ENCODE data around the gene PKMYT1. TPM values are rescaled to one million over a fixed set of nuclear protein-coding genes. Genes with fewer than 3 reads are reported as not detected.

Gene PKMYT1
- polyA plus RNA-seq, 1 donor from 2014 or later, result 2.9 TPM

DNA sequence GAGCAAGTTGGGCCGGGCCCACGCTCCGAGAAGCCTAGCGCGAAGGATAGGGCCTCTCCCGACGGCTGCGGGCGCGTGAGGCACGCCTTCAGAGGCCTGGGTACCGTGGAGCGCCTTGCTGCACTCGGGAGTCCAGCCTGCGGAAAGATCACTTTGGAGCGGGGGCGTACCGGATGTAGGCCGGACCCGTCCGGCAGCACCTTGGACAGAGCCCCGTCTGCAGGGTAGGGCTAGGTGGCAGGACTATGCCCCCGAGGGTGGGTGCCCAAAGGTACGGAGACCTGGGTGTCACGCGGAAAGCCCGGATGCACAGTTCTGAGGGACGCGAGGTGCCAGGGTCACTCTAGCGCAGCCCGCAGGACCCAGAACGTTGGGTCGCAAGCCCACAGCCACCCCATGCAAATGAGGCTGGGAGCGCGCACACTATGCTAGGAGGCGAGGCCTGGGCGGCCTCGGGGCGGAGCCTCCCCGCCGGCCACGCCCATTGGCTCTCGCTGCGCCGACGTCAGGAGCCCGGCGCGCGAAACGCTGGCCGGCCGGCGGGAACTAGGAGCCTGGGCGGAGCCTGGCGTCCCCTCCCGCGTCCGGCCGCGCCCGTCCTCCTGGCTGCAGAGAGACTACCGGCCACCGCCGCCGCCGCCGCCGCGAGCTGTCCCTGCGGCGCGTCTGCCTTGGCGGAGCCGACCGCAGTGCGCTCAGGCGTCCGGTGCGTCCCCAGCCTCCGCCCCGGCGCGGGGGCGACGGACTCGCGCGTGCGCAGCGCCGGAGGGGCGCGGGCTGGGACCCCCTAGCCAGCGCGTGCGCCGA, 11.3 kb downstream of the PKMYT1 start, which contains the start of gene PAQR4:
PAQR4 (plus strand) TSS at position 611 of the 807 bp plus-strand sequence. CDS start 327 bp downstream, outside the sequence.
- Histone ChIP-seq H3K79me2 (replicated peaks; ENCODE audit: insufficient read depth, low read length) (no peaks in the 10 kb centered on the region), H3K4me2 (ENCODE audit: low read length) (peak within 1 kb of the TSS; percentile 76), H3K36me3 (ENCODE audit: insufficient read depth, low read length) (no peaks in the 10 kb centered on the region), H3K9me3 (ENCODE audit: low read length) (no peaks in the 10 kb centered on the region), H3F3A (ENCODE audit: insufficient read depth, low read length, poor library complexity, severe bottlenecking) (no peaks in the 10 kb centered on the region), H3K27me3 (ENCODE audit: insufficient read depth, low read depth, low read length) (peaks cover 43% of the 10 kb centered on the region), H3K9ac (ENCODE audit: low read length) (peak within 1 kb of the TSS; percentile 83), H2AFZ (ENCODE audit: low read depth, low read length) (no peak within 1 kb of the TSS), H4K20me1 (ENCODE audit: insufficient read depth) (no peaks in the 10 kb centered on the region), H3K27ac (ENCODE audit: low read length) (peak within 1 kb of the TSS; percentile 31), H3K9me2 (ENCODE audit: insufficient read depth, low read length) (no peaks in the 10 kb centered on the region), H3K4me3 (ENCODE audit: low read length) (peak within 1 kb of the TSS; percentile 98)
- peak; percentile 81 for TF ChIP-seq MXI1 (conservative IDR thresholded peaks at IDR 0.05; ENCODE audit: poor library complexity, severe bottlenecking)
- no peak for TF ChIP-seq RAD21 (conservative IDR thresholded peaks at IDR 0.05)
- TF ChIP-seq POLR2AphosphoS5 (IDR thresholded peaks at IDR 0.05), result peak; percentile 63
- TF ChIP-seq EP300 (conservative IDR thresholded peaks at IDR 0.05; ENCODE audit: poor library complexity, severe bottlenecking), result peak; percentile 56
- TF ChIP-seq EZH2 (IDR thresholded peaks at IDR 0.05; ENCODE audit: borderline replicate concordance, insufficient read depth, low read length, poor library complexity, severe bottlenecking), result no peak

DNA sequence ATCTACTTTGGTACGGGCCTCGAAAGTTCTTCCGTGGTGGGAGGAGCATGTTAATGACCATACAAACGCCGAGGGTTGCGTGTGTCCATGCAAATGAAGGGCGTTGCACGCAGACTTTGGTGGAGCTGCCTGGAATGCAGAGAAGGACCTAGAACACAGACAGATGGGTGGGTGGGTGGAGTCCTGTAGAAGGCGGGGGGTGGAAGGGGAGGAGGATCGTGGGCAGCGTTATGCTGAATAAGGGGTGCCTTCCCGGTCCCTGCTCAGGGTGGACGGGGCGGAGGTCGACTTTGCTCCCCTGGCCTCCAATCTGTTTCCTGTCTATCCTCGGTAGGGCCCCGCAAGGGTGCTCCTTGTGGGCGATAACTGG, 11.9 kb downstream of the PKMYT1 start:
- no peak overlapping the region for H2AFZ ChIP-seq (ENCODE audit: low read depth, low read length)
- TF ChIP-seq EZH2 (IDR thresholded peaks at IDR 0.05; ENCODE audit: borderline replicate concordance, insufficient read depth, low read length, poor library complexity, severe bottlenecking) (no peak), RAD21 (conservative IDR thresholded peaks at IDR 0.05) (no peak)
- no peaks in the 10 kb centered on the region for H3F3A ChIP-seq (ENCODE audit: insufficient read depth, low read length, poor library complexity, severe bottlenecking)
- no peak overlapping the region for H3K4me2 ChIP-seq (ENCODE audit: low read length)
- no peaks in the 10 kb centered on the region for H3K36me3 ChIP-seq (ENCODE audit: insufficient read depth, low read length)
- peak overlapping the region; percentile 83 for H3K9ac ChIP-seq (ENCODE audit: low read length)
- H3K9me2 ChIP-seq (ENCODE audit: insufficient read depth, low read length), result no peaks in the 10 kb centered on the region
- peaks cover 49% of the 10 kb centered on the region for H3K27me3 ChIP-seq (ENCODE audit: insufficient read depth, low read depth, low read length)
- H3K27ac ChIP-seq (ENCODE audit: low read length), result no peak overlapping the region
- no peaks in the 10 kb centered on the region for H3K79me2 ChIP-seq (replicated peaks; ENCODE audit: insufficient read depth, low read length)
- peak overlapping the region; percentile 98 for H3K4me3 ChIP-seq (ENCODE audit: low read length)
- H3K9me3 ChIP-seq (ENCODE audit: low read length), result no peaks in the 10 kb centered on the region
- no peaks in the 10 kb centered on the region for H4K20me1 ChIP-seq (ENCODE audit: insufficient read depth)

DNA sequence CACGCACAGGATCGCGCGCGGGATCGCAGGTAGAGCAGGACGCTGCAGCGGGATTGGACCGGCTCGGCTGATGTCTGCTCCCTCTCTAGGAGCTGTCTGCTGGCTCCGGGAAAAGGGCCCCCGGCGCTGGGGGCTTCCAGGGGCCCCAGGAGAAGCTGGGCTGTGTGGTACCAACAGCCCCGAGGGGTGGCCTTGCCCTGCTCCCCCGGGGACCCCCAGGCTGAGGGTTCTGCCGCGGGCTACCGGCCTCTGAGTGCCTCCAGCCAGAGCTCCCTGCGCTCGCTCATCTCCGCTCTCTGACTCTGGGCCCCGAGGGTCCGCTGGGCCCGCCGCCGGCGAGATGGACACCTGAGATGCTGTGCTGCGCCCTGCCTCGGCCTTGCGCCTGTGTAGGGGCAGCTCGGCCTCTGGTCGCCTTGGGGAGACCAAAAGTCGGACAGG, 12.5 kb downstream of the PKMYT1 start:
- Histone ChIP-seq H2AFZ (ENCODE audit: low read depth, low read length) (no peak overlapping the region), H3F3A (ENCODE audit: insufficient read depth, low read length, poor library complexity, severe bottlenecking) (no peaks in the 10 kb centered on the region), H4K20me1 (ENCODE audit: insufficient read depth) (no peaks in the 10 kb centered on the region), H3K27me3 (ENCODE audit: insufficient read depth, low read depth, low read length) (peaks cover 55% of the 10 kb centered on the region), H3K36me3 (ENCODE audit: insufficient read depth, low read length) (no peaks in the 10 kb centered on the region), H3K27ac (ENCODE audit: low read length) (no peak overlapping the region), H3K9me2 (ENCODE audit: insufficient read depth, low read length) (no peaks in the 10 kb centered on the region), H3K79me2 (replicated peaks; ENCODE audit: insufficient read depth, low read length) (no peaks in the 10 kb centered on the region), H3K9me3 (ENCODE audit: low read length) (no peaks in the 10 kb centered on the region), H3K4me2 (ENCODE audit: low read length) (no peak overlapping the region), H3K9ac (ENCODE audit: low read length) (no peak overlapping the region), H3K4me3 (ENCODE audit: low read length) (no peak overlapping the region)
- TF ChIP-seq EZH2 (IDR thresholded peaks at IDR 0.05; ENCODE audit: borderline replicate concordance, insufficient read depth, low read length, poor library complexity, severe bottlenecking) (no peak), RAD21 (conservative IDR thresholded peaks at IDR 0.05) (no peak), EP300 (conservative IDR thresholded peaks at IDR 0.05; ENCODE audit: poor library complexity, severe bottlenecking) (no peak), SMC3 (conservative IDR thresholded peaks at IDR 0.05; ENCODE audit: poor library complexity) (no peak), TAF1 (IDR thresholded peaks at IDR 0.05; ENCODE audit: low read depth) (no peak), MXI1 (conservative IDR thresholded peaks at IDR 0.05; ENCODE audit: poor library complexity, severe bottlenecking) (no peak), POLR2AphosphoS5 (IDR thresholded peaks at IDR 0.05) (no peak)
- TF ChIP-seq, protein P1, sequence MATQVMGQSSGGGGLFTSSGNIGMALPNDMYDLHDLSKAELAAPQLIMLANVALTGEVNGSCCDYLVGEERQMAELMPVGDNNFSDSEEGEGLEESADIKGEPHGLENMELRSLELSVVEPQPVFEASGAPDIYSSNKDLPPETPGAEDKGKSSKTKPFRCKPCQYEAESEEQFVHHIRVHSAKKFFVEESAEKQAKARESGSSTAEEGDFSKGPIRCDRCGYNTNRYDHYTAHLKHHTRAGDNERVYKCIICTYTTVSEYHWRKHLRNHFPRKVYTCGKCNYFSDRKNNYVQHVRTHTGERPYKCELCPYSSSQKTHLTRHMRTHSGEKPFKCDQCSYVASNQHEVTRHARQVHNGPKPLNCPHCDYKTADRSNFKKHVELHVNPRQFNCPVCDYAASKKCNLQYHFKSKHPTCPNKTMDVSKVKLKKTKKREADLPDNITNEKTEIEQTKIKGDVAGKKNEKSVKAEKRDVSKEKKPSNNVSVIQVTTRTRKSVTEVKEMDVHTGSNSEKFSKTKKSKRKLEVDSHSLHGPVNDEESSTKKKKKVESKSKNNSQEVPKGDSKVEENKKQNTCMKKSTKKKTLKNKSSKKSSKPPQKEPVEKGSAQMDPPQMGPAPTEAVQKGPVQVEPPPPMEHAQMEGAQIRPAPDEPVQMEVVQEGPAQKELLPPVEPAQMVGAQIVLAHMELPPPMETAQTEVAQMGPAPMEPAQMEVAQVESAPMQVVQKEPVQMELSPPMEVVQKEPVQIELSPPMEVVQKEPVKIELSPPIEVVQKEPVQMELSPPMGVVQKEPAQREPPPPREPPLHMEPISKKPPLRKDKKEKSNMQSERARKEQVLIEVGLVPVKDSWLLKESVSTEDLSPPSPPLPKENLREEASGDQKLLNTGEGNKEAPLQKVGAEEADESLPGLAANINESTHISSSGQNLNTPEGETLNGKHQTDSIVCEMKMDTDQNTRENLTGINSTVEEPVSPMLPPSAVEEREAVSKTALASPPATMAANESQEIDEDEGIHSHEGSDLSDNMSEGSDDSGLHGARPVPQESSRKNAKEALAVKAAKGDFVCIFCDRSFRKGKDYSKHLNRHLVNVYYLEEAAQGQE (IDR thresholded peaks at IDR 0.05; ENCODE audit: borderline replicate concordance), result no peak
- TF ChIP-seq, protein P2, sequence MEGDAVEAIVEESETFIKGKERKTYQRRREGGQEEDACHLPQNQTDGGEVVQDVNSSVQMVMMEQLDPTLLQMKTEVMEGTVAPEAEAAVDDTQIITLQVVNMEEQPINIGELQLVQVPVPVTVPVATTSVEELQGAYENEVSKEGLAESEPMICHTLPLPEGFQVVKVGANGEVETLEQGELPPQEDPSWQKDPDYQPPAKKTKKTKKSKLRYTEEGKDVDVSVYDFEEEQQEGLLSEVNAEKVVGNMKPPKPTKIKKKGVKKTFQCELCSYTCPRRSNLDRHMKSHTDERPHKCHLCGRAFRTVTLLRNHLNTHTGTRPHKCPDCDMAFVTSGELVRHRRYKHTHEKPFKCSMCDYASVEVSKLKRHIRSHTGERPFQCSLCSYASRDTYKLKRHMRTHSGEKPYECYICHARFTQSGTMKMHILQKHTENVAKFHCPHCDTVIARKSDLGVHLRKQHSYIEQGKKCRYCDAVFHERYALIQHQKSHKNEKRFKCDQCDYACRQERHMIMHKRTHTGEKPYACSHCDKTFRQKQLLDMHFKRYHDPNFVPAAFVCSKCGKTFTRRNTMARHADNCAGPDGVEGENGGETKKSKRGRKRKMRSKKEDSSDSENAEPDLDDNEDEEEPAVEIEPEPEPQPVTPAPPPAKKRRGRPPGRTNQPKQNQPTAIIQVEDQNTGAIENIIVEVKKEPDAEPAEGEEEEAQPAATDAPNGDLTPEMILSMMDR (IDR thresholded peaks at IDR 0.05; ENCODE audit: poor library complexity, severe bottlenecking), result no peak
